CD8-positive, alpha-beta memory T cell (primary cell): Measurements from ENCODE around the gene TMIGD2. TPM values are rescaled to one million over a fixed set of nuclear protein-coding genes. Genes with fewer than 3 reads are reported as not detected.

Source experiments
- CTCF ChIA-PET: fragments of 350-600 bp; sonication (Branson Sonifier 250); formaldehyde crosslinking; loops from one replicate; lab custom pipeline; 2021; ENCODE audit warnings: antibody characterized with exemption; lab: Charles Lee
- POLR2A ChIA-PET: fragments of 350-600 bp; sonication (Branson Sonifier 250); formaldehyde crosslinking; loops from one replicate; lab custom pipeline; 2021; ENCODE audit warnings: antibody characterized with exemption; lab: Charles Lee
- DNase-seq, 5 donors: peaks; one replicate each; pipeline versions ENCODE4 v3.0.0 to v3.0.0-alpha.2; 2020 to 2022; ENCODE audit warnings: mixed read lengths in 1 of 5
- H3K27ac ChIP-seq: one replicate; pipeline ENCODE4 v1.7.0; 2013; ENCODE audit warnings: low read depth, mild to moderate bottlenecking, low read length, moderate library complexity
- H3K27me3 ChIP-seq: 2 replicates; pipeline ENCODE4 v1.7.0; 2013; ENCODE audit warnings: low read length, mild to moderate bottlenecking; ENCODE audit not compliant: insufficient read depth, poor library complexity, severe bottlenecking
- H3K36me3 ChIP-seq: 2 replicates; pipeline ENCODE4 v1.7.0; 2013; ENCODE audit warnings: mild to moderate bottlenecking, low read length, moderate library complexity; ENCODE audit not compliant: insufficient read depth
- H3K4me1 ChIP-seq: 2 replicates; pipeline ENCODE4 v1.7.0; 2013; ENCODE audit warnings: mild to moderate bottlenecking, low read length, moderate library complexity; ENCODE audit not compliant: insufficient read depth
- H3K4me3 ChIP-seq: 2 replicates; pipeline ENCODE4 v1.7.0; 2013; ENCODE audit warnings: mild to moderate bottlenecking, low read length
- H3K9me3 ChIP-seq: 2 replicates; pipeline ENCODE4 v1.7.0; 2013; ENCODE audit warnings: mild to moderate bottlenecking, low read length
- H3K27ac Mint-ChIP-seq, 8 donors: one replicate each; pipeline ENCODE4 v1.8.0; 2020 to 2021; ENCODE audit warnings: mixed read lengths in 8 of 8, mild to moderate bottlenecking in 6 of 8, inconsistent platforms in 3 of 8, moderate library complexity in 3 of 8
- H3K27me3 Mint-ChIP-seq, 2 donors: one replicate each; pipeline ENCODE4 v1.8.0; 2020 to 2021; ENCODE audit warnings: mixed read lengths in 2 of 2, mild to moderate bottlenecking in 1 of 2, moderate library complexity in 1 of 2
- H3K36me3 Mint-ChIP-seq, 3 donors: one replicate each; pipeline ENCODE4 v1.8.0; 2020 to 2021; ENCODE audit warnings: mixed read lengths in 3 of 3, inconsistent platforms in 1 of 3, mild to moderate bottlenecking in 1 of 3
- H3K4me1 Mint-ChIP-seq, 3 donors: one replicate each; pipeline ENCODE4 v1.8.0; 2020 to 2021; ENCODE audit warnings: mixed read lengths in 3 of 3, inconsistent platforms in 1 of 3, mild to moderate bottlenecking in 1 of 3
- H3K4me3 Mint-ChIP-seq, 7 donors: one replicate each; pipeline ENCODE4 v1.8.0; 2020 to 2021; ENCODE audit warnings: mixed read lengths in 7 of 7, mild to moderate bottlenecking in 6 of 7, moderate library complexity in 4 of 7, inconsistent platforms in 2 of 7
- H3K9me3 Mint-ChIP-seq, 5 donors: one replicate each; pipeline ENCODE4 v1.8.0; 2020 to 2022; ENCODE audit warnings: mixed read lengths in 5 of 5, mild to moderate bottlenecking in 3 of 5, moderate library complexity in 2 of 5, inconsistent platforms in 1 of 5
- polyA plus RNA-seq: library from polyadenylated mRNA; unstranded; fragments of 300-500 nt; fragmentation: Illumina TruSeq; gene quantifications from one replicate; pipeline ENCODE4 v1.2.3, GENCODE V29; 2021
- total RNA-seq, 2 experiments: library from RNA; stranded (reverse); gene quantifications; one replicate each; pipeline ENCODE4 v1.2.3, GENCODE V29; 2021

The TMIGD2 gene
- total and polyA plus RNA-seq, 3 experiments from 2014 or later: 5.9 to 40.5 (median 7.0) TPM

DNA sequence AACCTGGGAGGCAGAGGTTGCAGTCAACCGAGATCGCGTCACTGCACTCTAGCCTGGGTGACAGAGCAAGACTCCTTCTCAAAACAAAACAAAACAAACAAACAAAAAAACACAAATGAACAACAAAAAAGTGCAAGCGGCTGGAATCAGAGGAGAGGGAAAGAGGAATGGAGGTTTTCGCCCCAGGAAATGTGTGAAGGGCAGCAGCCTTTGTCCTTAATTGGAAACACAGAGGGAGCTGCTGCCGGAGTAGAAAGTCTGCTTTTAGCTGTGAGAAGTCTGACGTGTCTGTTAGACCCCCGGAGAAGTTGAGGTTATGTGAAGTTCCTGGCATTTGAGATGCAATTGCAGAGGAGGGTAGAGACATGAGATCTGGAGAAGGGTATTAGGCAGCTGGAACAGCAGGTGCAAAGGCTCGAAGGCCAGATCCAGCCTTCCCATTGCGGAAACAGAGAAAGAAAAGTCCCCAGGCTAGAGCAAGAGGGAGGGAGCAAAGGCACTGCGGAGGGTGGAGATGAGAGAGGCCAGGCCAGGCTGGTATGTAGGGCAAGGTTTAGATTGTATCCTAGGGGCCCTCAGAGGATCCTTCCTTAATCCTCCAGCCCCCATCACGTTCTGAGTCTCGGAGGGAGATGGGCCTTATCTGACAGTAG lies 473 bp downstream of the TMIGD2 start:
- Histone ChIP-seq H3K4me3 (peak overlapping the region; percentile 33), H3K36me3 (no peaks in the 10 kb centered on the region), H3K9me3 (no peaks in the 10 kb centered on the region), H3K4me1 (peaks cover 25% of the 10 kb centered on the region), H3K27ac (no peak overlapping the region), H3K27me3 (no peaks in the 10 kb centered on the region)
- ChIA-PET CTCF (interaction anchor here (1.1 to 1.4 kb wide), 2 partner anchors 34 to 40 kb away, joined by 3 to 4 read pairs; no protein-coding TSS in a partner anchor), POLR2A (interaction anchor here (0.6 to 1.3 kb wide), 2 partner anchors 41 to 69 kb away, joined by 3 to 4 read pairs; no protein-coding TSS in a partner anchor)
- H3K27ac Mint-ChIP-seq: peak overlapping the region; percentile 85 to 97 (median 88)
- peaks cover 3 to 14% of the 10 kb centered on the region in 2 donors for H3K27me3 Mint-ChIP-seq
- H3K36me3 Mint-ChIP-seq: peaks cover 0 to 4% (median 3%) of the 10 kb centered on the region in 3 donors
- peak in 1 of 5 donors; percentile 33 for DNase-seq
- peaks cover 25 to 33% (median 28%) of the 10 kb centered on the region in 3 donors for H3K4me1 Mint-ChIP-seq
- no peaks in the 10 kb centered on the region for H3K9me3 Mint-ChIP-seq
- peak overlapping the region; percentile 85 to 92 (median 89) for H3K4me3 Mint-ChIP-seq

DNA sequence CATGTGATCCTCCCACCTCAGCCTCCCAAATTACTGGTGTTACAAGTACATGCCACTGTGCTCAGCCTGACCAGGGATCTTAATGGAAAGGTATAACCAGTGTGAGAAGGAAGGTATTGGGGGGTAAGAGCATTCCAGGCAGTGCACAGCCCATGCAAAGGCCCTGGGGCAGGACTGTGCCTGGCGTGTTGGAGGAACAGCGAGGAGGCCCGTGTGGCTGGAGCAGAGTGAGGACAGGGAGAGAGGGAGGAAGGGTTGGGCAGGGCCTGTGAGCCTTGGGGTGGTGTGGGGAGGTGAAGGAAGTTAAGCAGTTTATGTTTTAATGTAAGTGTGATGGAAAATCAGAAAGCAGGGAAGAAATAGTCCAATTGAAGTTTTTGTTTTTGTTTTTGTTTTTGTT lies 1.6 kb downstream of the TMIGD2 start:
- Mint-ChIP-seq H3K27me3 (peaks cover 3 to 14% of the 10 kb centered on the region in 2 donors), H3K9me3 (no peaks in the 10 kb centered on the region), H3K36me3 (peaks cover 0 to 4% (median 2%) of the 10 kb centered on the region in 3 donors), H3K4me3 (peak overlapping the region in 6 of 7 donors; percentile 38 to 82 (median 66)), H3K4me1 (peaks cover 25 to 33% (median 28%) of the 10 kb centered on the region in 3 donors), H3K27ac (peak overlapping the region in 7 of 8 donors; percentile 18 to 97 (median 75))
- no peak overlapping the region for H3K27ac ChIP-seq
- H3K27me3 ChIP-seq: no peaks in the 10 kb centered on the region
- H3K9me3 ChIP-seq: no peaks in the 10 kb centered on the region
- H3K36me3 ChIP-seq: no peaks in the 10 kb centered on the region
- POLR2A ChIA-PET: no interaction called here
- H3K4me1 ChIP-seq: peaks cover 25% of the 10 kb centered on the region
- no peak overlapping the region for H3K4me3 ChIP-seq
- CTCF ChIA-PET: no interaction called here
- DNase-seq: no peak

DNA sequence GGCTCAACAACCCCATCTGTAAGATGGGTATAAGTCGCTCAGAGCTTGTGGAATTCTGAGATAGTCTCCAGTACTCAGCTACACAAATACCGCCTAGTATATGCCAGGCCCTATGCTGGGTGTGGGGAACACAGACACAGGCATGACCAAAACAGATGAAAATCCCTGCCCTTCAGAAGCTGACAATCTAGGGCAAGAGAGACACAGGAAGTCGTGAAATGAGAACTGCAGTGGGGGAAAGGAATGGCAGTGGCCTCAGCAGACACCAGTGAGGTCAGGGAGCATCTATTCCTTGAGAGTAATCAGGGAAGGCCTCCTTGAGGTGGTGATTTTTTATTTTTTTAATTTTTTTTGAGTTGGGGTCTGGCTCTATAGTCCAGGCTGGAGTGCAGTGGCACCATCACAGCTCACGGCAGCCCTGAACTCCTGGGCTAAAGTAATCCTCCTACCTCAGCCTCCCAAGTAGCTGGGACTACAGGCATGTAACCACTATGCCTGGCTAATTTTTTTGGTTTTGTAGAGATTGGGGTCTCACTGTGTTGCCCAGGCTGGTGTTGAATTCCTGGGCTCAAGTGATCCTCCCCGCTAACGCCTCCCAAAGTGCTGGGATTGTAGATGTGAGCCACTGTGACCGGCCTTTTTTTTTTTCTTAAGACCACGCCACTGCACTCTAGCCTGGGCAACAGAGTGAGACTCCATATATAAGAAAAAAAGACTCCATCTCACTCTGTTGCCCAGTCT lies 3.2 kb downstream of the TMIGD2 start:
- H3K4me3 Mint-ChIP-seq: peak overlapping the region in 4 of 7 donors; percentile 11 to 69 (median 42)
- H3K27me3 Mint-ChIP-seq: peaks cover 0 to 10% of the 10 kb centered on the region in 2 donors
- POLR2A ChIA-PET: no interaction called here
- CTCF ChIA-PET: no interaction called here
- Histone ChIP-seq H3K27ac (no peak overlapping the region), H3K36me3 (no peaks in the 10 kb centered on the region), H3K4me3 (no peak overlapping the region), H3K27me3 (no peaks in the 10 kb centered on the region), H3K4me1 (peaks cover 21% of the 10 kb centered on the region), H3K9me3 (no peaks in the 10 kb centered on the region)
- H3K27ac Mint-ChIP-seq: peak overlapping the region in 7 of 8 donors; percentile 51 to 84 (median 68)
- H3K36me3 Mint-ChIP-seq: peaks cover 0 to 9% (median 2%) of the 10 kb centered on the region in 3 donors
- H3K9me3 Mint-ChIP-seq: no peaks in the 10 kb centered on the region
- DNase-seq: no peak
- peaks cover 19 to 29% (median 24%) of the 10 kb centered on the region in 3 donors for H3K4me1 Mint-ChIP-seq

DNA sequence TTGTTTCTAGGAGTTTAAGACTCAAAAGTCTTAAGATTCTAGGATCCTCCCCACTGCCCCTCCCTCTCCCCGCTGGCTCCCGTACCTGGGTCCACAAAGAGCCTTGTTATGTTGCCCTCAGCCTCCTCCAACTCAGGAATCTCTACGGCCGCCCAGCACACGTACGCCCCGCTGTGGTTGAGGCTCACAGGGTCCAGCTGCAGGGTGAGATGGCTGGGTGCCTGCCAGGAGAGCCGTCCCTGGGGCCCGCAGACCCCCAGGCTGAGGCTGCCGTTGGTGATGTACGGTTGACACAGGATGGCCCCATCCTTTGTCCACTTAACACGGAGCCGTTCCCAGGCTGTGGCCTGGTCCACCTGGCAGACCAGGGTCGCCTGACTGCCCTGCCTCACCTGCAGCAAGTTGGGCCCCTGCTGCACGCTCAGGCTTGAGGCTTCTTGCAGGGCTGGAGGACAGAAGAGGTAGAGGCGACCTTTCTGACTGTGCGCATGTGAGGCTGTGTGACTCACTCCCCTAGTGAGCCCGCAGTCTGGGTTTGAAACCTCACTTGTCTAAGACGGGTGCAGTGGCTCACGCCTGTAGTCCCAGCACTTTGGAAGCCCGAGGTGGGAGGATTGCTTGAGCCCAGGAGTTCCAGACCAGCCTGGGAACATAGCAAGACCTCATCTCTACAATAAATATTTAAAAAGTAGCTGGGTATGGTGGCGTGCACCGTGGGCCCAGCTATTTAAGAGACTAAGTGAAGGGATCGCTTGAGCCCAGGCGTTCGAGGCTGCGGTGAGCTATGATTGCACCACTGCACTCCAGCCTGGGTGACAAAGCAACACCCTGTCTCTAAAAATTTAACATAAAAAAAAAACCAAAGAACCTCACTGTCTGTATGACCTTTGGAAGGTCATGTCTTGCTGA lies 4.0 kb downstream of the TMIGD2 start:
- POLR2A ChIA-PET: interaction anchor here (0.6 kb wide), 1 partner anchor 30 kb away, joined by 3 read pairs; no protein-coding TSS in a partner anchor
- H3K4me3 Mint-ChIP-seq: peak overlapping the region in 2 of 7 donors; percentile 38 to 47
- peak overlapping the region in 5 of 8 donors; percentile 51 to 80 (median 68) for H3K27ac Mint-ChIP-seq

DNA sequence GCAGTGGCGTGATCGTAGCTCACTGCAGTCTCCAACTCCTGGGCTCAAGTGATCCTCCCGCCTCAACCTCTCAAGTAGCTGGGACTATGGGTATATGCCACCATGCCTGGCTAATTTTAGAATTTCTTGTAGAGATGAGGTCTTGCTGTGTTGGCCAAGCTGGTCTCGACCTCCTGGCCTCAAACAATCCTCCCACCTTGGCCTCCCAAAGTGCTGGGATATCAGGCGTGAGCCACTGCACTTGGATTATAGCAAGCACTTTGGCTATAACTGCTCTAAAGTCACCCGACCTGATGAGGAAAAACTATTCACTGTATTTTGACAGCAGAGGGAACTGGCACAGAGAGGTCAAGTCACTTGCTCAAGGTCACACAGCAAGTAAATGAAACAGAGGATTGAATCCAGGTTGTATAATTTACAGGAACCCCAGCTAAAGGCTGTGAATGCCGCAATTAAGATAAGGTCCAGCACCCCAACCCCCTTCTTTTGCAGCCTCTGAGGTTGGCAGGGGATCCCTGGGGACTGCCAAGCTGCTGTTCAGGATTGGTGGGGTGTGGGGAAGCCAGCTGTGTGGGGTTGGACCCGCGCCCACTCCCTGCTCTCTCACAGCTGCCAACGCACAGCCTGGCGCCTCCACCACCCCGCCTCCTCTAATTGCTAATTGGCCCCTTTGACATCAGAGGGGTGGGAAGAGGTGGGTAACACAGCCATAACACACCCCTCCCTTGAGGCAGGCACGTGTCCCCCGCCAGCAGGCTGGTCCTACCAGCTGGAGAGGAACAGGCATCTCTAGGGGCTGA lies 6.0 kb downstream of the TMIGD2 start:
- no peak for DNase-seq
- Histone ChIP-seq H3K9me3 (no peaks in the 10 kb centered on the region), H3K27ac (no peak overlapping the region), H3K27me3 (no peaks in the 10 kb centered on the region), H3K36me3 (no peaks in the 10 kb centered on the region), H3K4me3 (no peak overlapping the region), H3K4me1 (peaks cover 6% of the 10 kb centered on the region)
- Mint-ChIP-seq H3K9me3 (no peaks in the 10 kb centered on the region), H3K4me1 (peaks cover 6 to 9% (median 9%) of the 10 kb centered on the region in 3 donors), H3K27me3 (no peaks in the 10 kb centered on the region), H3K36me3 (peaks cover 0 to 10% (median 2%) of the 10 kb centered on the region in 3 donors), H3K4me3 (no peak overlapping the region), H3K27ac (peak overlapping the region in 1 of 8 donors; percentile 91)
- CTCF ChIA-PET: interaction anchor here (0.8 to 1.9 kb wide), 3 partner anchors 10 to 57 kb away, joined by 3 to 5 read pairs (median 4); no protein-coding TSS in a partner anchor
- POLR2A ChIA-PET: interaction anchor here (1.3 kb wide), 1 partner anchor 48 kb away, joined by 5 read pairs; the partner anchor contains the start of gene MPND

More for the DNA sequence above, 4.0 kb downstream of the TMIGD2 start:
- peaks cover 0 to 9% (median 2%) of the 10 kb centered on the region in 3 donors for H3K36me3 Mint-ChIP-seq
- Histone ChIP-seq H3K27me3 (no peaks in the 10 kb centered on the region), H3K4me3 (no peak overlapping the region), H3K36me3 (no peaks in the 10 kb centered on the region), H3K9me3 (no peaks in the 10 kb centered on the region), H3K4me1 (peaks cover 13% of the 10 kb centered on the region), H3K27ac (no peak overlapping the region)
- DNase-seq: peak in 1 of 5 donors; percentile 63
- H3K4me1 Mint-ChIP-seq: peaks cover 15 to 24% (median 19%) of the 10 kb centered on the region in 3 donors
- no peaks in the 10 kb centered on the region for H3K9me3 Mint-ChIP-seq
- CTCF ChIA-PET: no interaction called here
- H3K27me3 Mint-ChIP-seq: peaks cover 0 to 6% of the 10 kb centered on the region in 2 donors

DNA sequence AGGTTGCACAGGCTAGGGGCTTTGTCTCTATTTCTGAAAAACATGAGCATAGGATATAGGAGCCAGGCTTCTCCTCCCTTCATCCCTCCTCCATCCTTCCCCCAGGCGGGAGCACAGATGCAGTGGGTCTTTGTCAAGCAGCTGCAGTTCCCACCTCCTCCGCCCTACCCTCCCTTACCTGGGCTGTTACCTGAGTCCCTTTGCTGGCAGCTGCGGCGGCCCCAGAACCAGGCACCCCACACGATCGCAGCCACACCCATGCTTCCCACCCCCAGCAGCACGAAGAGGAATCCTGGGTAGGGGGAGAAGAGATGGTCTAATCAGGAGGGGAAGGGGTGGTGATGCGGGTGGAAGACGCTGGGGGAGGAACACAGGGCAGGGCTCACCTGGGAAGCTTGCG lies 7.8 kb downstream of the TMIGD2 start:
- Mint-ChIP-seq H3K36me3 (peaks cover 0 to 10% (median 2%) of the 10 kb centered on the region in 3 donors), H3K27ac (no peak overlapping the region), H3K4me1 (peaks cover 2 to 4% (median 4%) of the 10 kb centered on the region in 3 donors), H3K9me3 (no peaks in the 10 kb centered on the region), H3K27me3 (no peaks in the 10 kb centered on the region), H3K4me3 (no peak overlapping the region)
- Histone ChIP-seq H3K4me3 (no peak overlapping the region), H3K27me3 (no peaks in the 10 kb centered on the region), H3K4me1 (no peaks in the 10 kb centered on the region), H3K9me3 (no peaks in the 10 kb centered on the region), H3K27ac (no peak overlapping the region), H3K36me3 (no peaks in the 10 kb centered on the region)
- no peak for DNase-seq
- ChIA-PET CTCF (no interaction called here), POLR2A (interaction anchor here (0.7 kb wide), 1 partner anchor 213 kb away, joined by 3 read pairs; no protein-coding TSS in a partner anchor)

DNA sequence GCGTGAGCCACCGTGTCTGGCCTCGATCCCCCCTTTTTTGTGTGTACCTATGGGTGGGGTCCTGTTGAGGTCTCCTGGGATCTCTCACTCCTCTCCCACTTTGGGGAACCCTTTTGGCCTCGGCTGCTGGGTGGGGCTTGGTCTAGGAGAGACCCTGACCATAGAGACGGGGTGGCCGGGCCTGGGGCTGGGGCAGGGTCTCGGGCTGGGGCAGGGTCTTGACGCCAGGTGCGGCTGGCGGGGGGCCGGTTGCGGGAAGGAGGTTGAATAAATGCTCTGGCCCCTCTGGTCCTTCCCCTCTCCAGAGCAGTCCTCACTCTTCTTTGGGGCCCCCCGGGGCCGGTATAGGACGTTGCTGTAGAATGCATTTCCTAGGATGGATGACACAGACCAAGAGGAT lies 9.7 kb downstream of the TMIGD2 start:
- no peak overlapping the region for H3K27ac ChIP-seq
- H3K27ac Mint-ChIP-seq: no peak overlapping the region
- no peaks in the 10 kb centered on the region for H3K36me3 ChIP-seq
- peaks cover 0 to 6% of the 10 kb centered on the region in 2 donors for H3K27me3 Mint-ChIP-seq
- no peak overlapping the region for H3K4me3 Mint-ChIP-seq
- no peak overlapping the region for H3K4me3 ChIP-seq
- CTCF ChIA-PET: no interaction called here
- no peaks in the 10 kb centered on the region for H3K4me1 ChIP-seq
- DNase-seq: no peak
- H3K9me3 ChIP-seq: no peaks in the 10 kb centered on the region
- no peaks in the 10 kb centered on the region for H3K27me3 ChIP-seq
- H3K4me1 Mint-ChIP-seq: no peaks in the 10 kb centered on the region
- POLR2A ChIA-PET: no interaction called here
- peaks cover 0 to 10% (median 0%) of the 10 kb centered on the region in 3 donors for H3K36me3 Mint-ChIP-seq
- no peaks in the 10 kb centered on the region for H3K9me3 Mint-ChIP-seq
